ENCODE data around the gene SAFB. TPM values are rescaled to one million over a fixed set of nuclear protein-coding genes. Genes with fewer than 3 reads are reported as not detected.

SAFB gene
- total RNA-seq, 4 donors from 2014 or later = 90.5 to 368 (median 185) TPM

GRCh38 chr19:5678071-5678718 lies 55.3 kb downstream of the SAFB start:
- peaks cover 11 to 15% (median 14%) of the 10 kb centered on the region in 4 donors for H3K4me1 ChIP-seq
- H3K9me3 ChIP-seq = no peaks in the 10 kb centered on the region
- in situ Hi-C loops (cut with MboI; ENCODE audit: low pct_ligation_motif_present in 1 of 4, low pct_unique_long_range_greater_than_20kb in 1 of 4, low sequenced_read_pairs in 3 of 4) = no loop called here
- TF ChIP-seq EP300 (IDR thresholded peaks at IDR 0.05; ENCODE audit: low read depth) = no peak
- no peak for TF ChIP-seq POLR2A (IDR thresholded peaks at IDR 0.05)
- TF ChIP-seq, protein P1, sequence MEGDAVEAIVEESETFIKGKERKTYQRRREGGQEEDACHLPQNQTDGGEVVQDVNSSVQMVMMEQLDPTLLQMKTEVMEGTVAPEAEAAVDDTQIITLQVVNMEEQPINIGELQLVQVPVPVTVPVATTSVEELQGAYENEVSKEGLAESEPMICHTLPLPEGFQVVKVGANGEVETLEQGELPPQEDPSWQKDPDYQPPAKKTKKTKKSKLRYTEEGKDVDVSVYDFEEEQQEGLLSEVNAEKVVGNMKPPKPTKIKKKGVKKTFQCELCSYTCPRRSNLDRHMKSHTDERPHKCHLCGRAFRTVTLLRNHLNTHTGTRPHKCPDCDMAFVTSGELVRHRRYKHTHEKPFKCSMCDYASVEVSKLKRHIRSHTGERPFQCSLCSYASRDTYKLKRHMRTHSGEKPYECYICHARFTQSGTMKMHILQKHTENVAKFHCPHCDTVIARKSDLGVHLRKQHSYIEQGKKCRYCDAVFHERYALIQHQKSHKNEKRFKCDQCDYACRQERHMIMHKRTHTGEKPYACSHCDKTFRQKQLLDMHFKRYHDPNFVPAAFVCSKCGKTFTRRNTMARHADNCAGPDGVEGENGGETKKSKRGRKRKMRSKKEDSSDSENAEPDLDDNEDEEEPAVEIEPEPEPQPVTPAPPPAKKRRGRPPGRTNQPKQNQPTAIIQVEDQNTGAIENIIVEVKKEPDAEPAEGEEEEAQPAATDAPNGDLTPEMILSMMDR (IDR thresholded peaks at IDR 0.05) = no peak
- no peak for TF ChIP-seq POLR2AphosphoS5 (IDR thresholded peaks at IDR 0.05)
- H3K36me3 ChIP-seq = no peaks in the 10 kb centered on the region
- no peak overlapping the region for H3K4me3 ChIP-seq
- no peak overlapping the region for H3K27ac ChIP-seq
- H3K27me3 ChIP-seq = no peaks in the 10 kb centered on the region
- intact Hi-C loops (cut with DNase I; ENCODE audit: low total_unique reads) = no loop called here
- no peak for DNase-seq
- 91% methylated on average over 18 of the region's 22 CpGs; no CpG with 5 or more reads in 1 of the 2 donors for WGBS, 2 donors (ENCODE audit: low coverage in 1 of 2)

DNA sequence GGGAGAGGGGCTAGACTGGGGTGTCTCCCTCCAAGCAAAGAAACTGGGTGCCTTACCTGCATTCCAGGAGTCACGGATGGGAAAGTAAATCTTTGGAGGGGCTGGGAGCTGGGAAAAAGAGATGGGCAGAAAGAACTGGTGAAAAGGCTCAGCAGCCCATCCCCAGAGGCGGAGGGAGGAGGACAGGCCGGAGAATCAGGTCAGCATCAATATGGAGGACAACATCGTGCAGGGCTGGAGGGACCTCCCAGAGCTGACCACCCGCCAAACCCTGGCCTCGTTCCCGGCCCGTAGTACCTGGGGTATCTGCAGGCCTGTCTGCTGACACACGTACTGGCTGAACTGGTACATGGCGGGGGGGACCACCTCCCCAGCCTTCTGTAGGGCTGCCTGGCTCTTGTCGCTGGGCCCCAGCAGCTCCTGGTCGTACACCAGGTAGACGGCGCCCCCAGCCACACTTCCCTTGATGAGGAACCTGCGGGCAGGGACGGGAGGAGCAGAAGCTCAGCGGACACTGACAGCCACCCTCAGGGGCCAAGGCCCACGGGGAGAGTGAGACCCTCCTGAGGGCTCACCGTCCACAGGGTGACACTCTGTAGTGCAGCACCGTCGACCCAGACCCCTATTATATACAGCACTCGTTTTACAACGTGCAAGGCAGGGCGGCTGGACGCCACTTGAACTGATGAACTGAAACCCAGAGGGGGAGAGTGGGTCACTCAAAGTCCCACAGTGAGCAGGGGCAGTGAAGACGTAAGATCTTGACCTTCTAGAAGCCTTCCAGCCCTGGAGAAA lies 56.6 kb downstream of the SAFB start:
- peak; percentile 20 for DNase-seq
- WGBS, 2 donors (ENCODE audit: low coverage in 1 of 2) = 19 to 80% methylated on average over 3 to 24 of the region's 26 CpGs
- peak overlapping the region; percentile 82 to 99 (median 88) for H3K4me3 ChIP-seq

DNA sequence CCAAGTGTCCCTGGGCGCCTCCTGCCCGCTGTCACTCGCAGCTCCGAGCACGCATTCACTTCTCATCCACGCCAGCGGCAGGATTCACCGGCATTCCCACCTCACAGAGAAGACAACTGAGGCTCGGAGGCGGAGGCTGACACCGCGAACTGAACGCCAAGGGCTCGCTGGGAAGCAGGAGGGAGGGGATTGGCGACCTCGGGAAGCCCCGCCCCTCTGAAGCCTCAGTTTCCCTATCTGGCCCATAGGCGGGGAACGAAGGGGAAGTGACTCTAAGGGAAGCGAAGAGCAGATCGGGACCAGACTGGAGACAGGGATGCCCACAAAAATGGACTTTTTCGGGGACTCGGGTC lies 57.2 kb downstream of the SAFB start:
- intact Hi-C loops (cut with DNase I; ENCODE audit: low total_unique reads) (no loop called here), in situ Hi-C loops (cut with MboI; ENCODE audit: low pct_ligation_motif_present in 1 of 4, low pct_unique_long_range_greater_than_20kb in 1 of 4, low sequenced_read_pairs in 3 of 4) (no loop called here)
- no peak for TF ChIP-seq POLR2AphosphoS5 (IDR thresholded peaks at IDR 0.05)
- no peak for TF ChIP-seq POLR2A (IDR thresholded peaks at IDR 0.05)
- TF ChIP-seq, protein P1 (IDR thresholded peaks at IDR 0.05) = peak in 3 of 5 experiments; percentile 10 to 34 (median 16)
- TF ChIP-seq EP300 (IDR thresholded peaks at IDR 0.05; ENCODE audit: low read depth) = no peak
- DNase-seq = peak; percentile 50
- Histone ChIP-seq H3K27me3 (no peaks in the 10 kb centered on the region), H3K27ac (peak overlapping the region; percentile 87 to 94 (median 93)), H3K4me1 (peaks cover 11 to 15% (median 14%) of the 10 kb centered on the region in 4 donors), H3K4me3 (peak overlapping the region; percentile 82 to 99 (median 88)), H3K9me3 (no peaks in the 10 kb centered on the region), H3K36me3 (no peaks in the 10 kb centered on the region)
- 0% methylated on average over 18 of the region's 23 CpGs; no CpG with 5 or more reads in 1 of the 2 donors for WGBS, 2 donors (ENCODE audit: low coverage in 1 of 2)

More for the DNA sequence above, 56.6 kb downstream of the SAFB start:
- Histone ChIP-seq H3K36me3 (no peaks in the 10 kb centered on the region), H3K27ac (peak overlapping the region; percentile 87 to 94 (median 93)), H3K9me3 (no peaks in the 10 kb centered on the region), H3K4me1 (peaks cover 11 to 15% (median 14%) of the 10 kb centered on the region in 4 donors), H3K27me3 (no peaks in the 10 kb centered on the region)
- in situ Hi-C loops (cut with MboI; ENCODE audit: low pct_ligation_motif_present in 1 of 4, low pct_unique_long_range_greater_than_20kb in 1 of 4, low sequenced_read_pairs in 3 of 4) (no loop called here), intact Hi-C loops (cut with DNase I; ENCODE audit: low total_unique reads) (no loop called here)
- no peak for TF ChIP-seq POLR2AphosphoS5 (IDR thresholded peaks at IDR 0.05)
- no peak for TF ChIP-seq EP300 (IDR thresholded peaks at IDR 0.05; ENCODE audit: low read depth)
- TF ChIP-seq POLR2A (IDR thresholded peaks at IDR 0.05) = no peak
- TF ChIP-seq, protein P1 (IDR thresholded peaks at IDR 0.05) = no peak

Measured in transverse colon (tissue), 4 donors.